Pulmonary artery endothelial cell (primary cell): ENCODE data around the gene COPZ2. TPM values are rescaled to one million over a fixed set of nuclear protein-coding genes. Genes with fewer than 3 reads are reported as not detected.
"Not testable (repeated sequence)": the region's sequence is repeated elsewhere in the genome, so short reads cannot be mapped to it uniquely, and the experiment has no call there.

Experiments used
- DNase-seq: peaks from one replicate; pipeline ENCODE4 v3.0.0-alpha.2; 2011; ENCODE audit warnings: low read depth, low spot score
- total RNA-seq: library from RNA; depleted of rRNA; stranded (reverse); fragments of >200 nt; gene quantifications from 2 replicates; pipeline ENCODE4 v1.2.3, GENCODE V29; 2014

COPZ2 gene
- total RNA-seq, 1 donor from 2014 or later = 7.4 TPM

DNA sequence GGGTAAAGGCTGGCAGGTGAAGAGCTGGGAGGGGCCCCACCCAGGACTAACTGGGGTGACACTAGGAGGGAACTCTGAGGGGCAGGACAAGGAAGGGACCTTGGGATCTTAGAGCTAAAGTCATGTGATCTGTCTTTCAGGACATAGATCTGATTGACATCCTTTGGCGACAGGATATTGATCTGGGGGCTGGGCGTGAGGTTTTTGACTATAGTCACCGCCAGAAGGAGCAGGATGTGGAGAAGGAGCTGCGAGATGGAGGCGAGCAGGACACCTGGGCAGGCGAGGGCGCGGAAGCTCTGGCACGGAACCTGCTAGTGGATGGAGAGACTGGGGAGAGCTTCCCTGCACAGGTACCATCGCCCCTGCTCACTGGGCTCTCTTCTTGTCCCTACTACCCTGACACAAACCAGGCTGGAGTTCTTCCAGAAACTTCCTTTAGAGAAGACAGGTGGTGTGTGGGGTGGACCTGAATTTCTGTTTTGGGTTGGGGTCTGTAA lies 18.7 kb upstream of the COPZ2 start:
- no peak for DNase-seq

DNA sequence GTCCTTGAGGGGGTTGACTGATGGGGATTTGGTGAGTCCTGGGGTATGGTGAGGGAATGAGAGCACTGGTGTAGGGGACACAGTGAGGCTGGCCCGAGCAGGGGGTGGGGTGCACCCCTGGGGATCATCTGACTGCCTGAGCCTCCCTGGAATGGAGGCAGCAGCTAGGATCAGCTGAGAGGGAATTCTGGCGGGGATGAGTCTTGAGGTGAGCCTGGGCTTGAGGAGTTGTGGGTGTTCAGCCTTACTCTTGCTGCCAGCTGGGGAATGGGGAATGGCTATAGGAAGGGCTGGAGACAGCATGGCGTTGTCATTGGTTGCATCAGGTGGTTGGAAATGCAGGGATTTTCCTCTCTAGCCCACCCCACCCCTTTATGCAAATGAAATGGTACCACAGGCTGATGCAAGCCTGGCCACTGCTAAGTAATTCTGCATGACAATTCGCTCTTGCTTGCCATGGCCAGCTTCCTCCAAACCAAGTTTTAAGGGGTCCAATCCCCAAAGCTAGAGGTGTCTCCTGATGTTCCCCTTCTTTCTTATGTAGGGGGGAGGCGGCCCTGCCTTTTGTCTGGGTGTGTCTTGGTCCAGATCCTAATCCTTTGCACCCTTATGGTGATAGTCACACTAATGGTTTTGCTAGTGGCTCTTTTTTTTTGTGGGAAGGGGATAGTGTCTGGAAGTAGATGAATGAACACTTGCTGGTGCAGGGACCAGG lies 18.1 kb upstream of the COPZ2 start:
- no peak for DNase-seq

DNA sequence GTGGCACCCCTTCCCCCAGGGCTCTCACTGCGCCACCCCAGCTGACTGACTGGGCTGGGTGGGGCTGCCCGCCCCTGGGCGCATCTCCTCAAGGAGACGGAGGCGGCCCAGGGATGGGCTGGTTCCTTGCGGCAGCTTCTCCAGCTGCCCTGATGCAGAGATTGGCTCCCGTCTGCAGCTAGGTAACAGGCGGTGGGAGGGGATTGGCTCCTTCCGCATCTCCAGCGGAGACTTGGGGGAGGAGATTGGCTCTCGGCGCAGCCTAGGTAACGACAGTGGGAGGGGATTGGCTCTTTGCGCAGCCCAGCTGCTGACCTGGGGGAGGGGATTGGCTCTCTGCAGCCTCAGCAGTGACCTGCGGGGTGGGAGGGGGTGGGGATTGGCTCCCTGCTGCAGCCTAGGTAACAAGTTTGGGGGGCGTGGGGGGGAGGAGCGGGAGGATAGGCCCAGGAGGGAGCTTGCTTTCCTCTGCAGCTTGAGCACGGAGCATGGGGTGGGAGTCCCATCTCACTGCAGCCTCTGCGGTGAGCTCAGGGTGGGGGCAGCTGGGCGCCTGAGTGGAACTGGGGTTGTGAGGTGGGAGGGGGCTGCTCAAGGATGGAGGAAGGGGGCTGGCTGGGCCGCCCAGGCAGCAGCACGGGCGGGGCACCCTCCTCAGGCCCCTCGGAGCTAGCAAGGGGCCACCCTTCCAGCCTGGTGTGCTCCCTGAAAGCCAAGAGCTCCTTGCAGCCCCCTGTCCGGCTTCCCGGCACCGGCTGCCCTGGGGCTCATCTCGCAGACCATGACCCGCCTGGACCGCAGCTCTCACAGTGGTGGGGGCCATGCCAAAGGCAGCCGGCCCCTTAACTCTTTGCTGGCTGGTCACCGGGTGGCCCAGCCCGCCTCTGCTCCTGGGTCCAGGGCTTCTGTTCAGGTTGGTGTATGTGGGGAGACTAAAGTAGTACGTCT lies 16.9 kb upstream of the COPZ2 start:
- DNase-seq = no peak

GRCh38 chr17:48053758-48054237 lies 16.2 kb upstream of the COPZ2 start:
- no peak for DNase-seq

DNA sequence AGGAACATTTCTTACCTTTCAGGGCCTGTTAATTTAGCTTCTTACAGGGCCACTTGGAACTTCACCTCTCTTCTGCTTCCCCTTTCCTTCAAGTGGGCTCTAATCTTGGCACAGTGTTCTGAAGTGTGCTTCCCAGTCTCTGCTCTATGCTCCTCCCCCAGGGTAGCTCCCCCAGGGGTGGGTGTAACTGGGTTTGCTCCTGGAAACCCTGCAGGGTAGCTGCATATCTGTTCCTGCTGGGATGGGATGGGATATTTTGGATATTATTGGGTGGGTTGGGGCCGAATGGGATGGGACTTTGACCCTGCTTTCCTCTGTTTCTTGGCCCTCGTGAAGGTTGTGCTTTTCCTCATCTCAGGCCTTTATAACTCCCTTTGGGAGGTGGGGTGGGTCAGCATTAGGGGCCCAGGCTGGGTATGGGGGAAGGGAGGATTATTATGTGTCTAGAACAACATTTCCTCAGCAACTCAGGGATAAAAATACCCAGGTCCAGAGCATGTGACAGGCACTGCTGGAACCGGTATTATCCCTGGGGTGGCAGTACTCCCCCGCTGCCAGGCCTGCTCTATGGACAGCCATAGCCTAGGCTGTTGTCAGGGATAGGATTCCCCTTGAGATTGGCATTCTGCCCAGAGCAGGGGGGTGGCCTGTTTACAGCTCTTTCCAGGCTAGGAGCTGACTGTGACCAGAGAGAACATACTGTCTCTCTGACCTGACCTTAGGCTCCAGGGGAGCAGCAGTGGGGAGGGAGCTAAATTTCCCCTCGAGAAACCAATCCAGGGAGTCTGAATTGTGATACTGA lies 15.6 kb upstream of the COPZ2 start:
- DNase-seq = no peak

GRCh38 chr17:48051706-48052486 lies 14.3 kb upstream of the COPZ2 start:
- DNase-seq = peak; percentile 83

GRCh38 chr17:48051283-48051682 lies 13.7 kb upstream of the COPZ2 start:
- DNase-seq = no peak

DNA sequence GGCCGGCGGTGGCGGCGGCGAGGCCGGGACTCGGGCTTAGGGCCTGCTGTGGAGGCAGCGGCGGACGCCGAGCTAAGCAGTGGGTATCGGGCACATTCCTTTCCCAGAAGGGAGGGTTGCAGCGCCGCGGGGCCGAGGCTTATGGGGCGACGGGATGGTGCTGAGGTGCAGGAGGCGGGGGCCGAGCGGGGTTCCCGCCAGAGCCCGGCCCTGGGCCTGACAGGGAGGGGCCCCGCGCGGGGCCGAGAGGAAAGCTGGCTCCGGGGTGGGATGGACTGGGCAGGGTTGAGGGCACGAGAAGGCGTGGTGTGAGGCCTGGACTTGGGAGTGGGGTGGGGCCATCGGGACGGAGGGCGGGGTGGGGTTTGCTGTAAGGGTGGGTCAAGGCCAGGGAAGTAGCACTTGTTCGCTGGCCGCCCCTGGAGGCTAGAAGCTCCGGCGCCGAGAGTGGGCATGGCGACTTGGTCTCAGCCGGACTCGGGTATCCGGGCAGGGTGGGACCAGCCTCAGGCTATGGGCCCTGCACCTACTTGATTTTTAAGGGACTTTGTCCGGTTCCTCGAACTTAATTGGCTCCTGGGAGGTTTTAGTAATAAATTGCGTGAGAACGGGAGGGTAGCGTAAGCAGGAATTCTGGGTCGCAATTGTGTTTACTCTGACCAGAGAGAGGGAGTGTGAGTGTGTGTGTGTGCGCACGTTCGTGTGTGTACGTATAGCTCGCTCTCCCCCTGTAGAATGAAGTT lies 11.0 kb upstream of the COPZ2 start:
- peak; percentile 81 for DNase-seq

- DNase-seq = peak; percentile 99
These were observed 10.3 kb upstream of the COPZ2 start, which contains the start of gene NFE2L1 for GRCh38 chr17:48047741-48048383. TSS of gene NFE2L1 (plus strand) at chr17:48048359. CDS start at chr17:48051119, 2,760 bp downstream.

DNA sequence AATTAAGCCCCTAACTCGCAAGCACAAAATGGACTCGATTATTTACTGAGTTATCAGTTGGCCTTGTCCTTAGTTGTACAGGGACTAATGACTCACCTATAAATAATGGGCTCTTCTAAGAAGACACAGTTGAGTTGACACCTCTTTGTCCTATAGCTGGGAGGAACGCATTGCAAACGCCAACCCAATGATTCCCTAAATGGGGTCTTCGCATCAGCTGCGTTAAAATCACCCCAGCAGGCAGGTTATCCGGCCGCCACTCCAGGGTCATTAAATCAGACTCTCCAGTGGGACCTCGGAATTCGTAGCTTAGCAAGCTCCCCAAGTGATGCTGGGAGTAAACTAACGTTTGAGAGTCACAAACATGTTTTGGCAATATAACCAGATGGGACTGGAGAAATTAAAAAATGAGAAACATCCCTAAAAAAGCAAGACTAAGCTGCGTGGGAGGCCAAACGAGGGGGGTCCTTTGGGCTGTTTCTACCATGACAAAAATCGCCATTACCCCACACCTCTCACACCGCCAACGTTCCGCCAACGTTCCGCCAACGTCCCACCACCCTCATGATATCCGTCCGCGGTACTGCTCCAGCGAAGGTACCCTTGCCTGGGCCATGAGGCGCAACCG lies 9.6 kb upstream of the COPZ2 start:
- no peak for DNase-seq

- DNase-seq = no peak
These were observed 8.7 kb upstream of the COPZ2 start for GRCh38 chr17:48046296-48046695.

DNA sequence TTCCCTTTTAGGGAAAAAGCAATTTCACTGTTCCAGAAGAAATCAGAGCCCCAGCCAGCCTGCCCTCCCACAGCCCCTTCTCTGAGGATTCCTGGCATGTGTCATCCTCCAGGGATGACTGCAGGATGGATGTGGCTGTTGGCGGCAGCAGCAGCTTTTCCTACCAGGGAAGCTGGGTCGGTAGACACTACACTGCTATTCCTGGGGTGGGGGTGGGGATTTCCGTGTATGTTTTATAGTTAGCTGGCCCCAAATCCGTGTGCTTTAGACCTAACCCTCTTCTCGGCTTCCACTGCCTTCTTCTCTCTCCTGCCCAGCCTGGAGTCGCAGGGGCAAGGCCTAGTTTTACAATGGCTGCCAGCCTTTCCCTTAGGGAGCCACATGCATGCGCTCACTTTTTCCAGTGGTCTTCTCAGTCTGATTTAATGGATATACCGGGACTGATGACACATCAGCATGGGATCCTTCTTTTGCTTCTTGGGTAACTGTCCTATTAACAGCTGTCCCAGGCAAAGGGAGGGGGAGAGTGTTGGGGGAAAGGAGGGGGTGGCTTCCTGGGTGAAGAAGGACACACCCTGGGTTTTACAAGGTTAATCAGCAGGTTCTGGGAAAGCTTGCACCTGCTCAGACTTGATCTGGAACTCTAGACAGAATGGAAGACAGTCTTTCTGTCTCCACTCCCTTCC lies 7.9 kb upstream of the COPZ2 start:
- no peak for DNase-seq

DNA sequence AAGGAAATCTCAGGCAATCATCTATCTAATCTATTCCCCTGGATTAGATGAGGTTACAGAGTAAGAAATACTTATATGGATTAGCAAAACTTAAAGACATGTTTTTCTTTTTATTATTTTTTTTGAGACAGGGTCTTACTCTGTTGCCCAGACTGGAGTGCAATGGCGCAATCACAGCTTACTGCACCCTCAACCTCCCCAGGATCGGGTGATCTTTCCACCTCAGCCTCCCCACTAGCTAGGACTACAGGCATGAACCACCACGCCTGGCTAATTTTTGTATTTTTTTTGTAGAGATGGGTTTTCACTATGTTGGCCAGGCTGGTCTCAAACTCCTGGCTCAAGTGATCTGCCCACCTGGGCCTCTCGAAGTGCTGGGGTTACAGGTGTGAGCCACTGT lies 7.3 kb upstream of the COPZ2 start:
- no peak for DNase-seq

DNA sequence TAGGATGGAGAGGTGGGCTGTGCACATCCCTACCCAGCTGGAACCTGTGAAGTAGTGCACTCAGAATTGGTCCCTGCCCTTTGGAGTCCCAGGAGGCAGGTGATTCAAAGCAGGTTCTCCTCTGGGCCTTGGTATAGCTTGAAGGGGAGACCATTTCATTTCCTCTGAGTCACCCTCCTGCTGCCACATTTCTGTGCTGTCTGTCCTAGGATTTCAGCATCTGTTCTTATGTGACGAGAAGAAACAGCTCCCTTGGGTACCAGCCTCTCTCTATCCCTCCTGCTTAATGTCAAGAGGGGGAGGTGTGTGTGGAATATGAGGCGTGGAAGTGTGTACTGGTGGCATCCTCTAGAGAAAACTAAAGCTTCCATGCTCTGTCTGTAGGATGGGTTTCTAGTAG lies 5.6 kb upstream of the COPZ2 start:
- no peak for DNase-seq

- DNase-seq = no peak
These were observed 1.1 kb upstream of the COPZ2 start for GRCh38 chr17:48038687-48039086.

DNA sequence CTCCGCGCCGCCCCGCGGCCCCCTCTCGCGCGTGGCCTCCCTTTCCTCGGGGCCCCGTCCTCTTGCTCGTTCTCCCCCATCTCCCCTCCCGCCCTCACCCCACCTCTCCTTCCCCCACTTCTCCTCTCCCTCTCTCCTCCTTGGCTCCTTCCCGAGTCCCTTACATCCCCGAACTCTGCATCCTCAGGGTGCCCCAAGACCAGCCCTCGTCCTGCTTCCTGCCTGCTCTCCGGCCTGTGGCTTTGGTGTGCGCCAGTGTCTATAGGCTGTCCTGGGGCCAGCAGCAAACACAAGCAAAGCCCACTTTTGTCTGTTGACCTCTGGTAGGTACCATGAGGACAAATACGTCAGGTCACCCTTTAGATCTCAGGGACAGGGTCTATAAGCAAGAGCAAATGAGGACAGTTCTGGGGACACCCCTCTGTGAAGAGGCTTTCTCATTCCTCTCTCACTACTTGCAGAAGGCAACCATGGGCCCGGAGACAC lies 284 bp upstream of the COPZ2 start:
- no peak for DNase-seq

DNA sequence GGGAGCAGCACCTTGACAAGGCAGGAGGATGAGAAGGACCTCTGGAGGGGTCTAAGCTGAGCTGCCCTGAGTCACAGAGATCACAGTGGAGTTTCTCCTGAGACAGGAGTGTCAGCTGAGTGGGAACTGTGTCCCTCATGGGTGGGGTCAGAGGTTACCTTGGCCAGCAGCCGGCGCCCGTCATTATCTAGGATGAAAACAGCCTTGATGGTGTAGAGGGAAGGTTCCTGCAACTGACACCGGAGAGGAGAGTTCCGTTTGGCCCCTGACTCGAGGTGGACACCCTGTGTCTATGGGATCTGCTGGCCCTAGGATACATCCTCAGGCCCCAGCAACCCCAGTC lies 933 bp downstream of the COPZ2 start:
- DNase-seq = no peak

DNA sequence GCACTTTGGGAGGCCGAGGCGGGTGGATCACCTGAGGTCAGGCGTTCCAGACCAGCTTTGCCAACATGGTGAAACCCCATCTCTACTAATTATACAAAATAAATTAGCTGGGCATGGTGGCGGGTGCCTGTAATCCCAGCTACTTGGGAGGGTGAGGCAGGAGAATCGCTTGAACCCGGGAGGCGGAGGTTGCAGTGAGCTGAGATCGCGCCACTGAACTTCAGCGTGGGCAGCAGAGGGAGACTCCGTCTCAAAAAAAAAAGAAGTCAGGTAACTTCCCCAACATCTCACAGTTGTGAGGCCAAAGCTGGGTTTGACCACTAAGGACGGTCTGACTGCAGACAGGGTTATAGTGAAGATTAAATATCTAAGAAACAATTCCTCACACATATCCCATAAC lies 2.9 kb downstream of the COPZ2 start:
- not testable (repeated sequence) for DNase-seq
